Ascending aorta (tissue), 2 donors: ENCODE measurements around the gene GABRG3. TPM values are rescaled to one million over a fixed set of nuclear protein-coding genes. Genes with fewer than 3 reads are reported as not detected.

Source experiments
- DNase-seq, 2 donors: peaks; one replicate each; pipeline ENCODE4 v3.0.0-alpha.2; 2019; ENCODE audit warnings: low spot score in 2 of 2
- H3K27ac ChIP-seq, 2 donors: fragments of 200-600 bp; sonication (generic); one replicate each; pipeline ENCODE4 v1.5.1; 2016 to 2017; ENCODE audit warnings: mild to moderate bottlenecking in 1 of 2
- H3K27me3 ChIP-seq: fragments of 200-600 bp; sonication (generic); one replicate; pipeline ENCODE4 v1.5.1; 2017
- H3K36me3 ChIP-seq, 2 donors: fragments of 200-600 bp; sonication (generic); one replicate each; pipeline ENCODE4 v1.5.1; 2016
- H3K4me1 ChIP-seq, 2 donors: fragments of 200-600 bp; sonication (generic); one replicate each; pipeline ENCODE4 v1.5.1; 2016 to 2017; ENCODE audit warnings: mild to moderate bottlenecking in 1 of 2
- H3K4me3 ChIP-seq, 2 donors: fragments of 200-600 bp; sonication (generic); one replicate each; pipeline ENCODE4 v1.5.1; 2016 to 2017; ENCODE audit warnings: mild to moderate bottlenecking in 1 of 2
- H3K9me3 ChIP-seq, 2 donors: fragments of 200-600 bp; sonication (generic); one replicate each; pipeline ENCODE4 v1.5.1; 2016
- CTCF ChIP-seq, 3 experiments: fragments of 200-600 bp in 2 of 3; fragments of 450-650 bp in 1 of 3; sonication (generic) in 2 of 3; IDR thresholded peaks; one replicate each; pipeline ENCODE4 v1.5.1; 2016 to 2019; ENCODE audit warnings: antibody characterized with exemption in 3 of 3, mild to moderate bottlenecking in 1 of 3, moderate library complexity in 1 of 3
- intact Hi-C: fragments of 100-400 bp; cut with DNase I; formaldehyde crosslinking; loops from one replicate; pipeline ENCODE4 v1.15.1; 2023
- total RNA-seq: library from RNA; depleted of rRNA; stranded (reverse); fragments of >200 nt; gene quantifications from one replicate; pipeline ENCODE4 v1.1.0, GENCODE V29; 2016

The GABRG3 gene
- total RNA-seq, 1 donor from 2014 or later, result not detected

- Histone ChIP-seq H3K4me3 (no peak overlapping the region), H3K9me3 (no peaks in the 10 kb centered on the region), H3K27me3 (no peaks in the 10 kb centered on the region), H3K4me1 (no peaks in the 10 kb centered on the region), H3K36me3 (no peaks in the 10 kb centered on the region), H3K27ac (no peak overlapping the region)
- no peak for TF ChIP-seq CTCF (IDR thresholded peaks at IDR 0.05)
- intact Hi-C loops, result no loop called here
- DNase-seq, result no peak
Observed at GRCh38 chr15:27490867-27491595, 520.0 kb downstream of the GABRG3 start.

- H3K36me3 ChIP-seq, result no peaks in the 10 kb centered on the region
- no peaks in the 10 kb centered on the region for H3K9me3 ChIP-seq
- no peaks in the 10 kb centered on the region for H3K27me3 ChIP-seq
- no peak for DNase-seq
- no peak for TF ChIP-seq CTCF (IDR thresholded peaks at IDR 0.05)
- no peak overlapping the region for H3K4me3 ChIP-seq
- no peak overlapping the region for H3K27ac ChIP-seq
- no peaks in the 10 kb centered on the region for H3K4me1 ChIP-seq
- intact Hi-C loops, result no loop called here
Observed at GRCh38 chr15:27491666-27492621, 521.0 kb downstream of the GABRG3 start.

- Histone ChIP-seq H3K4me1 (no peaks in the 10 kb centered on the region), H3K27me3 (no peaks in the 10 kb centered on the region), H3K4me3 (no peak overlapping the region), H3K27ac (no peak overlapping the region), H3K9me3 (no peaks in the 10 kb centered on the region), H3K36me3 (no peaks in the 10 kb centered on the region)
- DNase-seq, result no peak
- no peak for TF ChIP-seq CTCF (IDR thresholded peaks at IDR 0.05)
- intact Hi-C loops, result no loop called here
Observed at GRCh38 chr15:27495963-27496459, 525.0 kb downstream of the GABRG3 start.

- DNase-seq, result no peak
- Histone ChIP-seq H3K9me3 (no peaks in the 10 kb centered on the region), H3K27ac (no peak overlapping the region), H3K4me3 (no peak overlapping the region), H3K36me3 (no peaks in the 10 kb centered on the region), H3K4me1 (no peaks in the 10 kb centered on the region), H3K27me3 (no peaks in the 10 kb centered on the region)
- intact Hi-C loops, result no loop called here
- TF ChIP-seq CTCF (IDR thresholded peaks at IDR 0.05), result no peak
Observed at GRCh38 chr15:27498700-27499099, 527.7 kb downstream of the GABRG3 start.

GRCh38 chr15:27499191-27499590, 528.2 kb downstream of the GABRG3 start:
- Histone ChIP-seq H3K4me3 (no peak overlapping the region), H3K36me3 (no peaks in the 10 kb centered on the region), H3K27ac (no peak overlapping the region), H3K9me3 (no peaks in the 10 kb centered on the region), H3K27me3 (no peaks in the 10 kb centered on the region), H3K4me1 (no peaks in the 10 kb centered on the region)
- TF ChIP-seq CTCF (IDR thresholded peaks at IDR 0.05), result no peak
- DNase-seq, result no peak
- intact Hi-C loops, result no loop called here
